ENCODE data around the gene MRPS34.

The MRPS34 gene

DNA sequence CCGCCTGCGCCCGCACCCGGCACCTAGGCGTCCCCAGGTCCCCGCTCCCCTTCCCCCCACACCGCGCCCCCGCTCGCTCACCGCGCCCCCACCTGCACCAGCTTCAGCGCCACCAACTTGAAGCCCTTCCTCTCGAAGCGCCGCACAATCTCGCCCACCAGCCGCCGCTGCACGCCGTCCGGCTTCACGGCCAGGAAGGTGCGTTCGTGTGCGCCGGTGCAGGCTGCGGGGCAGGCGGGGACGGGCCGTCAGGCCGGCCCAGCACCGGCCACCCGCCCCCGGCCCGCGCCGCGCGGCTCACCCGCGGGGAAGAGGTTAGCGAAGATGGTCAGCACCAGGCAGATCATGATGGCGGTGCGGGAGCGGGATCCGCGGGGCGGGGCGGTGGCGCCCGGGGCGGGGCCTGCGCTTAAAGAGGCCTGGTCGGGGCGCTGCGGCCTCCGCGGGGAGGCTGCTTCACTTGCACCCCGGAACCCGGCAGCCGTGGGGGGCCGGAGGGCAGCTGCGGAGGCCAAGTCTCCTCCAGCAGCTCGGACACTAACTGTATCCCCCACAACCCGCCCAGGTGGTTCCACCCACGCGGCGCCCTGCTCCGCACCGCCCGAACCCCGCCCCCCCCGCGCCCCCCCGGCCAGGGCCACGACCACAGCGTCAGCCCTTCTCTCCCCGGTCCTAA, 1.6 kb downstream of the MRPS34 start, which contains the start of gene NME3:
TSS of gene NME3 (minus strand) at position 356 of the 676 bp plus-strand sequence. CDS start at position 347, 9 bp downstream.
- Histone ChIP-seq H3K4me3 (IDR thresholded peaks at IDR 0.05; ENCODE audit: insufficient read depth, low read depth, low read length) (no peak within 1 kb of the TSS), H4K20me1 (ENCODE audit: insufficient read depth) (no peaks in the 10 kb centered on the region), H2AFZ (ENCODE audit: low read depth) (peak within 1 kb of the TSS; percentile 41; the same call in 1 of the 2 replicates), H3K9ac (peak within 1 kb of the TSS; percentile 89), H3K4me2 (peak within 1 kb of the TSS; percentile 91), H3K27me3 (ENCODE audit: insufficient read depth, low read depth) (no peaks in the 10 kb centered on the region), H3K27ac (peak within 1 kb of the TSS; percentile 82), H3K36me3 (ENCODE audit: insufficient read depth) (no peaks in the 10 kb centered on the region), H3K79me2 (ENCODE audit: insufficient read depth, low read depth) (peaks cover 41% of the 10 kb centered on the region), H3K4me1 (ENCODE audit: low read depth, poor library complexity, severe bottlenecking) (peaks cover 19% of the 10 kb centered on the region)
- TF ChIP-seq, protein P1, sequence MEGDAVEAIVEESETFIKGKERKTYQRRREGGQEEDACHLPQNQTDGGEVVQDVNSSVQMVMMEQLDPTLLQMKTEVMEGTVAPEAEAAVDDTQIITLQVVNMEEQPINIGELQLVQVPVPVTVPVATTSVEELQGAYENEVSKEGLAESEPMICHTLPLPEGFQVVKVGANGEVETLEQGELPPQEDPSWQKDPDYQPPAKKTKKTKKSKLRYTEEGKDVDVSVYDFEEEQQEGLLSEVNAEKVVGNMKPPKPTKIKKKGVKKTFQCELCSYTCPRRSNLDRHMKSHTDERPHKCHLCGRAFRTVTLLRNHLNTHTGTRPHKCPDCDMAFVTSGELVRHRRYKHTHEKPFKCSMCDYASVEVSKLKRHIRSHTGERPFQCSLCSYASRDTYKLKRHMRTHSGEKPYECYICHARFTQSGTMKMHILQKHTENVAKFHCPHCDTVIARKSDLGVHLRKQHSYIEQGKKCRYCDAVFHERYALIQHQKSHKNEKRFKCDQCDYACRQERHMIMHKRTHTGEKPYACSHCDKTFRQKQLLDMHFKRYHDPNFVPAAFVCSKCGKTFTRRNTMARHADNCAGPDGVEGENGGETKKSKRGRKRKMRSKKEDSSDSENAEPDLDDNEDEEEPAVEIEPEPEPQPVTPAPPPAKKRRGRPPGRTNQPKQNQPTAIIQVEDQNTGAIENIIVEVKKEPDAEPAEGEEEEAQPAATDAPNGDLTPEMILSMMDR (conservative IDR thresholded peaks at IDR 0.05; ENCODE audit: low read depth, low read length), result no peak

DNA sequence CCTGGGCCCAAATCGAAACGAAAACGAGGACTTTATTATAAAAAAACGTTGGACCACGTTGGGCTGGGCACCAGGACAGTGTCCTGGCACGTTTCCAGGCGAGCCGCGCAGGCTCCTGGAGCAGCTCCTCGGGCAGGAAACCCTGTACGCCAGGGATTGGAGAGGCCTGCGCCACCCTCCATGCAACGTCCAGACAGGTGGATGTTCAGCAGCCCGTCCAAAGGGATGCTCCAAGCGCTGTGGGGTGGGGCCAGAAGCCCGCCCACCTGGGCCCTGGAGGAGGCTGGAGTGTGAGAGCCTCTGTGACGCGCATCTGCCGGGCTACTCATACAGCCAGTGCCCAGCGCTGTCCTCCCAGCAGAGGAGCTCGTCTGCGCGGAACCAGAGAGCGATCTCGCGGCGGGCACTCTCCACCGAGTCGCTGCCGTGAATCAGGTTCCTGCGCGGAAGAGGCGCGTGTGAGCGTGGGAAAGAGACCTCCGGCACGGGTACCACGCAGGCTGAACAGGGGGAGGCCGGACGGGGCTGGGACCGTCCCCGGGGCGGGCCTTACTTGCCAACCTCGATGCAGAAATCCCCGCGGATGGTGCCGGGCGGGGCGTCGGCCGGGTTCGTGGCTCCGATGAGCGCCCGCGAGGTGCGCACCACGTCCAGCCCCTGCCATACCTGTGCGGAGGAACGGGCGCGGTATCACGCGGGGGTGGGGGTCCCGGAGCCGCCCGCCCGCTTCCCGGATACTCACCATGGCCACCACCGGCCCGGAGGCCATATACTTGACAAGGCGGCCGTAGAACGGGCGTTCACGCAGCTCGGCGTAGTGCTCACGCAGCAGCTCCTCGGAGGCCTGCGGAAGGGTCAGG, 2.4 kb downstream of the MRPS34 start:
- Histone ChIP-seq H2AFZ (ENCODE audit: low read depth) (no peak overlapping the region), H3K36me3 (ENCODE audit: insufficient read depth) (no peaks in the 10 kb centered on the region), H3K79me2 (ENCODE audit: insufficient read depth, low read depth) (peaks cover 41% of the 10 kb centered on the region), H4K20me1 (ENCODE audit: insufficient read depth) (no peaks in the 10 kb centered on the region), H3K4me2 (peak overlapping the region; percentile 91), H3K27me3 (ENCODE audit: insufficient read depth, low read depth) (no peaks in the 10 kb centered on the region), H3K4me3 (IDR thresholded peaks at IDR 0.05; ENCODE audit: insufficient read depth, low read depth, low read length) (no peak overlapping the region), H3K4me1 (ENCODE audit: low read depth, poor library complexity, severe bottlenecking) (peaks cover 19% of the 10 kb centered on the region), H3K9ac (peak overlapping the region; percentile 89; the same call in 1 of the 2 replicates), H3K27ac (no peak overlapping the region; the same call in 1 of the 2 replicates)
- TF ChIP-seq, protein P1 (conservative IDR thresholded peaks at IDR 0.05; ENCODE audit: low read depth, low read length), result no peak

DNA sequence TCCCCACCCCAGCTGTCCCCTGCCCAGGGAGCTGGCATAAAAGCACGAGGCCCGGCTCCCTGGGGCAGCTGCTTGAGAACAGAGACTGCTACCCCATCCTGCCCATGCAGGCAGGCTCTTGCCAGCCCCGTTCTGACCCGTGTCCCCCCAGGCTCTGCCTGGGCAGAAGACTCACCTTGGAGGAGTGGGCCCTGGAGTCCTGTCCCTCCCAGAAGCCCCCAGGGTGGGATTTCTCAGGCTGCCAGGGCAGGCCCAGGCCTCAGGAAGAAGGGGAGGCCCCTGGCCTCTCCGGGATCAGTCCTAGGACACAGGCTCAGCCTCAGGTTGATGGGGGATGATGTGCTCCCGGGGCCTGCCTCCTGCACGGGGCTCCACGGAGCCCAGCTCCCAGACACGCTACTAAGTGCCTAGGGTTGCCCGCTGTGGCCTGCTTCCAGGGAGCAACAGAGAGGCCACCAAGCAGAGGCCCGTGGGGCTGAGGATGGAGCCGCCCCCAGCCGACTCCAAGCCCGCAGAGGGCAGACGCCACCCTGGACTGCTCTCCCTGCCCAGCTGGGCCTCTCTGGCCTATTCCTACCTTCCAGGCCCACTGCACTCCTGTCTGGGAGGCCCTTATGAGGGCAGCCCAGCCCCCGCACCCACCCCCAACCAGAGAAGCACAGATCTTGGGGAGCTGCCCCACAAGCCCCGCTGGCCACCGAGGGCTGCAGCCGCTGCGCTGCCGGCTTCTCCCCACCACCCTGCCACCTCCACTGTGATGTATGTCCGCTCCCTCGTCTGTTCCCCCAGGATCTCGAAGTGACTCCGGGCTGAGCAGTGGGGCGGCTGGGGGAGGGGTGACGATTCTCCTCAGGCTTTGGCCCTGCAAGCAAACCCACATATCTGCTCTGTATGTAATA, 3.3 kb downstream of the MRPS34 start:
- Histone ChIP-seq H3K36me3 (ENCODE audit: insufficient read depth) (no peaks in the 10 kb centered on the region), H3K4me3 (IDR thresholded peaks at IDR 0.05; ENCODE audit: insufficient read depth, low read depth, low read length) (no peak overlapping the region), H4K20me1 (ENCODE audit: insufficient read depth) (no peaks in the 10 kb centered on the region), H3K27ac (no peak overlapping the region), H3K4me1 (ENCODE audit: low read depth, poor library complexity, severe bottlenecking) (peaks cover 13% of the 10 kb centered on the region), H2AFZ (ENCODE audit: low read depth) (no peak overlapping the region), H3K4me2 (0 out of 2 replicates have a peak overlapping the region, but pooled peaks have one; percentile 91), H3K79me2 (ENCODE audit: insufficient read depth, low read depth) (peaks cover 33% of the 10 kb centered on the region), H3K27me3 (ENCODE audit: insufficient read depth, low read depth) (no peaks in the 10 kb centered on the region), H3K9ac (no peak overlapping the region)
- TF ChIP-seq, protein P1 (conservative IDR thresholded peaks at IDR 0.05; ENCODE audit: low read depth, low read length), result no peak

DNA sequence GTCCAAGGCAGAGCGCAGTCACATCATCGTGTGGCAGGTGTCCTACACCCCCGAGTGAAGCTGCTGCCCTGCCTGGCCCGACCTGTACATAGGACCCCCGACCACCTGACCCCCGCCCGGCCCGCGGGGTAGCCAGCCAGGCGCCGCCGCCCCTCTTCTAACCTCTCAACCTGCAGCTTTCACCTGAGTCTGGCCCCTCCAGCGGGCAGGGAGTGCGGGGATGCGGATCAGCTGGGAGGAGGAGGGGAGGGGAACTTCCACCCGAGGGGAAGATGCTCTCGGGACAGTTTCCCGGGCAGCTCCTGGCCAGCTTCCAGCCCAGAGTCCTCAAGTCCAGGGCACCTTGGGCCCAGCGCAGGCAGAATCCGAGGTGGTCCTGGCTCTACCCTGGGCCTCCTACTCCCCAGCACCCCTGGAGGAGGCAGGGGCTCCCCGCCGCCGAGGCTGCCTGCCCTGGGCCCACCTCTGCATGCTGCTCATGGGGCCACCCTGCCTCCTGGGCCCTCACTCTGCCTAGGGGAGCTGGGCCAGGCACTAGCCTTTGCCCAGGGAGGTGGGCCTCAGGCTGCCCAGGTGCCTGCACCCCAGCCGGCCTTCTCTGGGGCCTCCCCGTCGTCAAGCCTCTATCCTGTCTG, 4.0 kb downstream of the MRPS34 start:
- Histone ChIP-seq H3K9ac (no peak overlapping the region), H3K27me3 (ENCODE audit: insufficient read depth, low read depth) (no peaks in the 10 kb centered on the region), H4K20me1 (ENCODE audit: insufficient read depth) (no peaks in the 10 kb centered on the region), H3K4me3 (IDR thresholded peaks at IDR 0.05; ENCODE audit: insufficient read depth, low read depth, low read length) (no peak overlapping the region), H3K4me1 (ENCODE audit: low read depth, poor library complexity, severe bottlenecking) (peaks cover 5% of the 10 kb centered on the region), H3K27ac (no peak overlapping the region), H2AFZ (ENCODE audit: low read depth) (no peak overlapping the region), H3K4me2 (no peak overlapping the region), H3K36me3 (ENCODE audit: insufficient read depth) (no peaks in the 10 kb centered on the region), H3K79me2 (ENCODE audit: insufficient read depth, low read depth) (peaks cover 25% of the 10 kb centered on the region)
- TF ChIP-seq, protein P1 (conservative IDR thresholded peaks at IDR 0.05; ENCODE audit: low read depth, low read length), result no peak
